BE2C (cell line): ENCODE results near the gene CCDC87. TPM values are rescaled to one million over a fixed set of nuclear protein-coding genes. Genes with fewer than 3 reads are reported as not detected.
"Not testable (repeated sequence)": the region's sequence is repeated elsewhere in the genome, so short reads cannot be mapped to it uniquely, and the experiment has no call there.

Experiments used
- DNase-seq: peaks from one replicate; pipeline ENCODE4 v3.0.0-alpha.2; 2020
- H3K27me3 ChIP-seq: fragments of 250-450 bp; sonication (Bioruptor Pico); 2 replicates; pipeline ENCODE4 v1.5.1; 2020; ENCODE audit warnings: mild to moderate bottlenecking
- H3K36me3 ChIP-seq: fragments of 250-450 bp; sonication (Bioruptor Pico); 2 replicates; pipeline ENCODE4 v1.5.1; 2020; ENCODE audit warnings: mild to moderate bottlenecking
- H3K4me1 ChIP-seq: fragments of 250-450 bp; sonication (Bioruptor Pico); 2 replicates; pipeline ENCODE4 v1.5.1; 2020
- H3K4me3 ChIP-seq: 2 replicates; pipeline ENCODE4 v1.5.1; 2011; ENCODE audit warnings: low read depth, low read length
- H3K9me3 ChIP-seq: fragments of 250-450 bp; sonication (Bioruptor Pico); 2 replicates; pipeline ENCODE4 v1.5.1; 2020
- CTCF ChIP-seq: IDR thresholded peaks from 2 replicates; pipeline ENCODE4 v1.5.1; 2012; ENCODE audit warnings: mild to moderate bottlenecking, low read depth, low read length
- polyA plus RNA-seq: library from polyadenylated mRNA; unstranded; fragments of >200 nt; gene quantifications from one replicate; pipeline ENCODE4 v1.2.1, GENCODE V29; 2012; ENCODE audit warnings: low read depth, missing spikeins; ENCODE audit not compliant: insufficient read length, insufficient read depth

Gene CCDC87
- polyA plus RNA-seq: 0.52 TPM

- Histone ChIP-seq H3K4me3 (peak within 1 kb of the TSS; percentile 79), H3K9me3 (no peaks in the 10 kb centered on the region), H3K27me3 (no peaks in the 10 kb centered on the region), H3K4me1 (0 out of 2 replicates have a peak, but pooled peaks cover 3% of the 10 kb centered on the region), H3K36me3 (no peaks in the 10 kb centered on the region)
- TF ChIP-seq CTCF: peak; percentile 68
- DNase-seq: peak; percentile 99
These were observed at the start of gene CCDC87, which contains the start of gene CCS for GRCh38 chr11:66592457-66593302. Gene CCDC87, minus strand, starts transcription at chr11:66593063. Its CDS starts 48 bp downstream, at chr11:66593015. Gene CCS, plus strand, starts transcription at chr11:66593185. Its CDS starts 77 bp downstream, at chr11:66593262.

- Histone ChIP-seq H3K9me3 (no peaks in the 10 kb centered on the region), H3K4me3 (peak overlapping the region; percentile 94), H3K27me3 (no peaks in the 10 kb centered on the region), H3K4me1 (peaks cover 6% of the 10 kb centered on the region; the same call in 1 of the 2 replicates), H3K36me3 (peaks cover 80% of the 10 kb centered on the region)
- no peak for DNase-seq
- TF ChIP-seq CTCF: no peak
These were observed 49.0 kb upstream of the CCDC87 start for GRCh38 chr11:66641834-66642233.

- not testable (repeated sequence) for DNase-seq, H3K9me3 ChIP-seq
- H3K4me3 ChIP-seq: peak overlapping the region; percentile 94
These were observed 47.0 kb upstream of the CCDC87 start for GRCh38 chr11:66639814-66640340.

GRCh38 chr11:66639066-66639813 is 46.4 kb upstream of the CCDC87 start:
- peak; percentile 18 for DNase-seq
- peaks cover 59% of the 10 kb centered on the region for H3K36me3 ChIP-seq
- H3K4me3 ChIP-seq: peak overlapping the region; percentile 94
- no peak for TF ChIP-seq CTCF
- H3K27me3 ChIP-seq: no peaks in the 10 kb centered on the region
- H3K4me1 ChIP-seq: peaks cover 6% of the 10 kb centered on the region; the same call in 1 of the 2 replicates
- no peaks in the 10 kb centered on the region for H3K9me3 ChIP-seq

More at GRCh38 chr11:66639814-66640340, 47.0 kb upstream of the CCDC87 start:
- not testable (repeated sequence) for H3K27me3 ChIP-seq, H3K4me1 ChIP-seq
- H3K36me3 ChIP-seq: peaks cover 61% of the 10 kb centered on the region

- DNase-seq: peak; percentile 98
- no peak for TF ChIP-seq CTCF
- H3K27me3 ChIP-seq: no peaks in the 10 kb centered on the region
- peak within 1 kb of the TSS; percentile 94 for H3K4me3 ChIP-seq
- H3K4me1 ChIP-seq: peaks cover 6% of the 10 kb centered on the region; the same call in 1 of the 2 replicates
- no peaks in the 10 kb centered on the region for H3K9me3 ChIP-seq
- H3K36me3 ChIP-seq: peaks cover 54% of the 10 kb centered on the region
These were observed 45.6 kb upstream of the CCDC87 start, which contains the start of gene RBM4 for GRCh38 chr11:66638177-66639065. Gene RBM4, plus strand, starts transcription at chr11:66638703. Its CDS starts 1,009 bp downstream, at chr11:66639712.
